SK-N-SH treated with all-trans-retinoic acid at 6 μM for 48 hours (cell line): ENCODE measurements around the gene BMERB1.

Experiments
- ATAC-seq: fragments of 200-7000 bp; cut with Tn5 transposase; 3 replicates; pipeline ENCODE4 v1.9.1; 2020; ENCODE audit warnings: mild to moderate bottlenecking, moderate library complexity
- ARNTL ChIP-seq: fragments of 450-650 bp; formaldehyde crosslinking; IDR thresholded peaks from 2 replicates; pipeline ENCODE4 v1.5.0; 2020; ENCODE audit warnings: low read depth, mild to moderate bottlenecking, moderate library complexity, borderline replicate concordance
- BACH2 ChIP-seq: fragments of 250-450 bp; sonication (Bioruptor Pico); IDR thresholded peaks from 2 replicates; pipeline ENCODE4 v1.9.0; 2021; ENCODE audit warnings: mild to moderate bottlenecking, borderline replicate concordance
- CSDC2 ChIP-seq: fragments of 250-450 bp; sonication (Bioruptor Pico); IDR thresholded peaks from 2 replicates; pipeline ENCODE4 v1.5.0; 2020; ENCODE audit warnings: mild to moderate bottlenecking, moderate library complexity
- CSRNP3 ChIP-seq: fragments of 250-450 bp; sonication (Bioruptor Pico); IDR thresholded peaks from 2 replicates; pipeline ENCODE4 v1.5.1; 2021; ENCODE audit warnings: mild to moderate bottlenecking, moderate library complexity
- ESRRG ChIP-seq: fragments of 250-450 bp; sonication (Bioruptor Pico); IDR thresholded peaks from 2 replicates; pipeline ENCODE4 v1.6.1; 2021; ENCODE audit warnings: mild to moderate bottlenecking
- GLIS3 ChIP-seq: fragments of 250-450 bp; sonication (Bioruptor Pico); IDR thresholded peaks from 2 replicates; pipeline ENCODE4 v1.5.0; 2020; ENCODE audit warnings: mild to moderate bottlenecking, moderate library complexity
- ISL1 ChIP-seq: fragments of 250-450 bp; sonication (Bioruptor Pico); IDR thresholded peaks from 2 replicates; pipeline ENCODE4 v2.1.2; 2022; ENCODE audit warnings: mild to moderate bottlenecking, moderate library complexity
- OSR1 ChIP-seq: fragments of 250-450 bp; sonication (Bioruptor Pico); IDR thresholded peaks from 2 replicates; pipeline ENCODE4 v1.8.0; 2022; ENCODE audit warnings: moderate library complexity, mild to moderate bottlenecking, inconsistent platforms
- PATZ1 ChIP-seq: fragments of 250-450 bp; sonication (Bioruptor Pico); IDR thresholded peaks from 2 replicates; pipeline ENCODE4 v1.8.0; 2020; ENCODE audit warnings: mild to moderate bottlenecking, moderate library complexity, borderline replicate concordance
- POU6F1 ChIP-seq: fragments of 250-450 bp; sonication (Bioruptor Pico); IDR thresholded peaks from 2 replicates; pipeline ENCODE4 v1.8.0; 2021; ENCODE audit warnings: low read depth, mild to moderate bottlenecking, moderate library complexity, borderline replicate concordance
- PPARA ChIP-seq: fragments of 250-450 bp; sonication (Bioruptor Pico); IDR thresholded peaks from 2 replicates; pipeline ENCODE4 v1.5.0; 2020; ENCODE audit warnings: mild to moderate bottlenecking, borderline replicate concordance
- RARB ChIP-seq: fragments of 250-450 bp; sonication (Bioruptor Pico); IDR thresholded peaks from 2 replicates; pipeline ENCODE4 v1.8.0; 2021; ENCODE audit warnings: mild to moderate bottlenecking, moderate library complexity
- SNAI2 ChIP-seq: fragments of 250-450 bp; sonication (Bioruptor Pico); IDR thresholded peaks from 2 replicates; pipeline ENCODE4 v1.5.0; 2020; ENCODE audit warnings: mild to moderate bottlenecking, moderate library complexity
- TCF4 ChIP-seq: fragments of 250-450 bp; sonication (Bioruptor Pico); IDR thresholded peaks from 2 replicates; pipeline ENCODE4 v1.8.0; 2021; ENCODE audit warnings: mild to moderate bottlenecking, moderate library complexity, borderline replicate concordance
- TOX ChIP-seq: fragments of 250-450 bp; sonication (Bioruptor Pico); IDR thresholded peaks from 2 replicates; pipeline ENCODE4 v1.8.0; 2021; ENCODE audit warnings: mild to moderate bottlenecking, moderate library complexity, borderline replicate concordance
- TSHZ2 ChIP-seq: fragments of 250-450 bp; sonication (Bioruptor Pico); IDR thresholded peaks from 2 replicates; pipeline ENCODE4 v1.5.0; 2020; ENCODE audit warnings: mild to moderate bottlenecking, moderate library complexity
- ZC3H10 ChIP-seq: fragments of 250-450 bp; sonication (Bioruptor Pico); IDR thresholded peaks from 2 replicates; pipeline ENCODE4 v1.5.1; 2021; ENCODE audit warnings: mild to moderate bottlenecking, moderate library complexity
- ZFP3 ChIP-seq: fragments of 250-450 bp; sonication (Bioruptor Pico); IDR thresholded peaks from 2 replicates; pipeline ENCODE4 v1.5.0; 2020; ENCODE audit warnings: mild to moderate bottlenecking, moderate library complexity
- ZFP30 ChIP-seq: fragments of 450-650 bp; formaldehyde crosslinking; IDR thresholded peaks from 2 replicates; pipeline ENCODE4 v1.5.0; 2022; ENCODE audit warnings: mild to moderate bottlenecking, moderate library complexity
- ZNF565 ChIP-seq: fragments of 450-650 bp; formaldehyde crosslinking; conservative IDR thresholded peaks from 2 replicates; pipeline ENCODE4 v1.5.0; 2020; ENCODE audit warnings: low read depth, mild to moderate bottlenecking, moderate library complexity
- ZNF70 ChIP-seq: fragments of 450-650 bp; formaldehyde crosslinking; IDR thresholded peaks from 2 replicates; pipeline ENCODE4 v1.5.0; 2020; ENCODE audit warnings: mild to moderate bottlenecking, moderate library complexity
- ZNF8 ChIP-seq: fragments of 450-650 bp; formaldehyde crosslinking; IDR thresholded peaks from 2 replicates; pipeline ENCODE4 v1.5.0; 2020; ENCODE audit warnings: mild to moderate bottlenecking, moderate library complexity

The BMERB1 gene

GRCh38 chr16:15461376-15461775, 27.0 kb downstream of the BMERB1 start:
- no peak for TF ChIP-seq ZNF8 (CRISPR knock-in tag)
- no peak for TF ChIP-seq TOX (CRISPR knock-in tag)
- TF ChIP-seq ESRRG: no peak
- no peak for TF ChIP-seq ZNF70 (CRISPR knock-in tag)
- no peak for TF ChIP-seq BACH2 (CRISPR knock-in tag)
- TF ChIP-seq POU6F1 (CRISPR knock-in tag): no peak
- no peak for TF ChIP-seq ZFP30
- no peak for TF ChIP-seq CSDC2 (CRISPR knock-in tag)
- no peak for TF ChIP-seq OSR1
- no peak for TF ChIP-seq SNAI2 (CRISPR knock-in tag)
- no peak for TF ChIP-seq ZC3H10 (CRISPR knock-in tag)
- TF ChIP-seq GLIS3 (CRISPR knock-in tag): no peak
- no peak for TF ChIP-seq ZNF565
- no peak for TF ChIP-seq ZFP3 (CRISPR knock-in tag)
- no peak for ATAC-seq

GRCh38 chr16:15464401-15465186, 30.2 kb downstream of the BMERB1 start:
- ATAC-seq: no peak
- TF ChIP-seq CSDC2 (CRISPR knock-in tag) (no peak), TSHZ2 (CRISPR knock-in tag) (no peak), PATZ1 (no peak), ARNTL (CRISPR knock-in tag) (no peak), ISL1 (CRISPR knock-in tag) (no peak), ZNF70 (CRISPR knock-in tag) (no peak), PPARA (CRISPR knock-in tag) (no peak), CSRNP3 (no peak), RARB (no peak), ZFP30 (no peak), SNAI2 (CRISPR knock-in tag) (no peak), ZFP3 (CRISPR knock-in tag) (no peak), ZC3H10 (CRISPR knock-in tag) (no peak), ZNF565 (no peak), TCF4 (CRISPR knock-in tag) (no peak), OSR1 (no peak), GLIS3 (CRISPR knock-in tag) (no peak), ESRRG (no peak), ZNF8 (CRISPR knock-in tag) (no peak), BACH2 (CRISPR knock-in tag) (no peak)

GRCh38 chr16:15466131-15466530, 31.7 kb downstream of the BMERB1 start:
- TF ChIP-seq TSHZ2 (CRISPR knock-in tag): no peak
- no peak for TF ChIP-seq BACH2 (CRISPR knock-in tag)
- no peak for TF ChIP-seq RARB
- no peak for TF ChIP-seq PATZ1
- TF ChIP-seq ZFP3 (CRISPR knock-in tag): no peak
- TF ChIP-seq SNAI2 (CRISPR knock-in tag): no peak
- TF ChIP-seq, all 23 proteins: peak for 0
- ATAC-seq: no peak
